ENCODE measurements around the gene PRR20G.

DNA sequence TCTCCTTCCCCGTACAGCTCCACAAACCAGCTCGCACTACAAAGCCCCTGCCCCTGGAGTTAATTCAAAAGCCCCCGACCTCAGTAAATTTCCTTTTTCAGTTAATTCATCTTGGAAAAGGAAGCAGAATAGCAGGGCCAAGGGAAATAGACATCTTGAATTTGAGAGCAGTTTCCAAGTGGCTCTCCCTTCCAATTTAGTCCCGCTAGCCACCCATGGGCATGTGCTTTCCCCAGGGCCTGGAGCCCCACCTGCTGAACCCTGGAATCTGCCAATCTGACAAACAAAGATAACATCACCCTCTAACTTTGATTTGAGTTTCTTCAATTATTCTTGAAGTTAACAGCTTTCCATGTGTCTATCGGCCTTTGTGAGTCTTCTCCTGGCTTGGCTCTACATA is 31.7 kb downstream of the PRR20G start:
- TF ChIP-seq, protein P1, sequence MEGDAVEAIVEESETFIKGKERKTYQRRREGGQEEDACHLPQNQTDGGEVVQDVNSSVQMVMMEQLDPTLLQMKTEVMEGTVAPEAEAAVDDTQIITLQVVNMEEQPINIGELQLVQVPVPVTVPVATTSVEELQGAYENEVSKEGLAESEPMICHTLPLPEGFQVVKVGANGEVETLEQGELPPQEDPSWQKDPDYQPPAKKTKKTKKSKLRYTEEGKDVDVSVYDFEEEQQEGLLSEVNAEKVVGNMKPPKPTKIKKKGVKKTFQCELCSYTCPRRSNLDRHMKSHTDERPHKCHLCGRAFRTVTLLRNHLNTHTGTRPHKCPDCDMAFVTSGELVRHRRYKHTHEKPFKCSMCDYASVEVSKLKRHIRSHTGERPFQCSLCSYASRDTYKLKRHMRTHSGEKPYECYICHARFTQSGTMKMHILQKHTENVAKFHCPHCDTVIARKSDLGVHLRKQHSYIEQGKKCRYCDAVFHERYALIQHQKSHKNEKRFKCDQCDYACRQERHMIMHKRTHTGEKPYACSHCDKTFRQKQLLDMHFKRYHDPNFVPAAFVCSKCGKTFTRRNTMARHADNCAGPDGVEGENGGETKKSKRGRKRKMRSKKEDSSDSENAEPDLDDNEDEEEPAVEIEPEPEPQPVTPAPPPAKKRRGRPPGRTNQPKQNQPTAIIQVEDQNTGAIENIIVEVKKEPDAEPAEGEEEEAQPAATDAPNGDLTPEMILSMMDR (IDR thresholded peaks at IDR 0.05; ENCODE audit: low read depth, low read length), result no peak
- no peak for TF ChIP-seq EZH2phosphoT487 (IDR thresholded peaks at IDR 0.05; ENCODE audit: low read depth)

Data from OCI-LY3 (cell line).